Lung (tissue), 12 donors: ENCODE results near the gene SPECC1L. TPM values are rescaled to one million over a fixed set of nuclear protein-coding genes. Genes with fewer than 3 reads are reported as not detected.

Source experiments
- ATAC-seq: fragments of 200-7000 bp; cut with Tn5 transposase; one replicate; pipeline ENCODE4 v1.9.1; 2020; ENCODE audit warnings: moderate number of reproducible peaks; ENCODE audit not compliant: insufficient read depth, low FRiP score
- DNase-seq, 3 donors: peaks; one replicate each; pipeline ENCODE4 v3.0.0-alpha.2; 2013 to 2017
- H3K27ac ChIP-seq, 2 donors: one replicate each; pipeline ENCODE4 v1.5.1; 2013; ENCODE audit warnings: mild to moderate bottlenecking in 2 of 2, moderate library complexity in 2 of 2, control low read depth in 1 of 2, inconsistent platforms in 1 of 2, low read depth in 1 of 2, low read length in 1 of 2
- H3K27me3 ChIP-seq, 3 donors: one replicate each; pipeline ENCODE4 v1.5.1; 2013; ENCODE audit warnings: low read length in 2 of 3; ENCODE audit not compliant: control insufficient read depth in 3 of 3, insufficient read depth in 3 of 3
- H3K36me3 ChIP-seq, 4 donors: one replicate each; pipeline ENCODE4 v1.5.1; 2013; ENCODE audit warnings: low read length in 4 of 4, mild to moderate bottlenecking in 1 of 4, moderate library complexity in 1 of 4; ENCODE audit not compliant: control insufficient read depth in 4 of 4, insufficient read depth in 4 of 4
- H3K4me1 ChIP-seq, 5 donors: one replicate each; pipeline ENCODE4 v1.5.1; 2013; ENCODE audit warnings: low read length in 5 of 5, mild to moderate bottlenecking in 2 of 5, moderate library complexity in 1 of 5; ENCODE audit not compliant: control insufficient read depth in 5 of 5, insufficient read depth in 5 of 5
- H3K4me3 ChIP-seq: one replicate; pipeline ENCODE4 v1.5.1; 2013; ENCODE audit warnings: mild to moderate bottlenecking, control low read depth, moderate library complexity
- H3K9ac ChIP-seq, 2 donors: one replicate each; pipeline ENCODE4 v1.5.1; 2013; ENCODE audit warnings: low read length in 2 of 2, control low read depth in 1 of 2; ENCODE audit not compliant: insufficient read depth in 1 of 2
- H3K9me3 ChIP-seq, 4 donors: one replicate each; pipeline ENCODE4 v1.5.1; 2013; ENCODE audit warnings: low read length in 3 of 4, mild to moderate bottlenecking in 1 of 4, moderate library complexity in 1 of 4; ENCODE audit not compliant: control insufficient read depth in 4 of 4, insufficient read depth in 3 of 4
- CTCF ChIP-seq: IDR thresholded peaks from 2 replicates; pipeline ENCODE4 v1.5.1; 2012; ENCODE audit warnings: mild to moderate bottlenecking; ENCODE audit errors: control extremely low read depth, extremely low read depth
- WGBS, 2 donors: extraction: QIAGEN DNeasy Blood & Tissue Kit; methylation state at CpG; one replicate each; pipeline ENCODE4 v1.1.7; 2013; 5-methylcytosine and 5-hydroxymethylcytosine counted together
- polyA plus RNA-seq, 2 donors: library from polyadenylated mRNA; stranded (reverse); fragments of 200-250 nt; gene quantifications; one replicate each; pipeline ENCODE4 v1.2.1, GENCODE V29; 2013
- total RNA-seq, 2 donors: library from RNA; depleted of rRNA in 1 of 2; stranded (reverse); fragments of >200 nt in 1 of 2; gene quantifications; one replicate each; pipeline ENCODE4 v1.2.1, GENCODE V29; 2014 to 2021
- donor health status: control.
- donor health status: control.
- donor health status: Bipolar disorder and iron deficiency.
- donor health status: healthy.
- donor health status: DM: yes; HTN: yes; CAD: no.

Gene SPECC1L
- total and polyA plus RNA-seq, 4 donors = 10.4 to 83.9 (median 37.8) TPM

DNA sequence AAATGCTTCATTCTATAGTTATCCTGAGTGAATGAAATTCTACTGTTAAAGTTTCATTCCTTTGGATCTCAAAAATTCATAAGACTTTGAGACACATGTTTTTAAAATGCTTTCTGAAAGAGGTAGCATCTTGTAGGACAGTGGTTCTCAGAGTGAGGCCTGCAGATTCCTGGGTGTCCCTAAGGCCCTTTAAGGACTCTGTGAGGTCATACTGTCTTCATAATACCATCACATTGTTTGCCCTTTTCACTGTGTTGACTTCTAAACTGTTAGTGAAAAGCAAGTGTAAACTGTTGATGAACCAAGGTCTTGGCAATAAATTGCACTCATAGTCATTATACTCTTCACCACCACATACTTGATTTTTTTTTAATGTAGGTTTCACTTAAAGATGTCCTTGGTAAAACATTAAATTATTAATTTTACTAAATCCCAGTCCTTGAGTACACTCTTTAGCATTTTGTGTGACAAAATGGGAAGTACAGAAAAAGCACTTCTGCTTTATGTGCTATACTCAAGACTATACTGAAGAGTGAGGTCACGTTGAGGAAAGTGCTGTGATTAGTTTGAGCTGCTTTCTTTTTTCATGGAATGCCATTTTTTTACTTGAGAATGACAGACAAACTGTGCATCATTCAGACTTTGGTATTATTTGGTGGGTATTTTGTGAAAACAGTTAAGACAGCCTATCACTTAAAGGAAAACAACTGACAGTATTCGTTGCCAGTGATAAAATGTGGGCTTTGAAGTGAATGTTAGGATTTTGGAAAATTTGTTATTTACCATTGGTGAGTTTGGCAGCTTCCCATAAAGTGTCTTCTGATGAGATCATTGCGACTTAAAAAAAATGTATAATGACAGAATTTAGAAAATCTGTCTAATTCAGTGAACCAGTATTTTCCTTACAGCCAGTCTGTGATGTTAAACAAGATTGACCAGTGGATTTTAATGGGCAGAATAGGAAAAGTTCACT is 61.1 kb downstream of the SPECC1L start:
- H3K4me3 ChIP-seq = no peak overlapping the region
- 64 to 67% methylated on average over 3 of the region's 3 CpGs for WGBS, 2 donors
- peaks cover 11 to 54% (median 31%) of the 10 kb centered on the region in 4 donors for H3K36me3 ChIP-seq

DNA sequence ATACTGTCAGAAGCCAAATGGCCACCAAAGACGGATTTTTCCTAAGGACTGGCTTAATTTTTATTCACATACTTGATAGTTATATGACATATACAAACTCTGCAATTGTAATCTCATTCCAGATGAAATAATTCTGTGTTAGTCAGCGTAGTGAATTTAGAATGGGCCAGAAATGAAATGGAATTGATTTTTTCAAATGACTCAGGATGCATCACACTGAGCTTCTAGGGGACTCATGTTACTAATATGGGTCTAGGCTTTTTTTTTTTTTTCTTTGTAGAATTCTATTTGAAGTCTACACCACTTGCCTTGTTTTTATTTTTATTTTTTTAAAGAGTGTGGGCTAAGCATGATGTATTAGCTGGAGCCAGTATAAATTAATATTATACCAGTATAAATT is 62.7 kb downstream of the SPECC1L start:
- H3K36me3 ChIP-seq = peaks cover 11 to 59% (median 37%) of the 10 kb centered on the region in 4 donors
- 88 to 100% methylated on average over 2 of the region's 2 CpGs for WGBS, 2 donors
- H3K27ac ChIP-seq = no peak overlapping the region

More for the DNA sequence above, 61.1 kb downstream of the SPECC1L start:
- peak overlapping the region in 1 of 2 donors; percentile 34 for H3K9ac ChIP-seq
- DNase-seq (no peak), ATAC-seq (no peak)
- TF ChIP-seq CTCF = no peak
- no peaks in the 10 kb centered on the region for H3K9me3 ChIP-seq
- no peaks in the 10 kb centered on the region for H3K27me3 ChIP-seq
- H3K4me1 ChIP-seq = peaks cover 0 to 15% (median 0%) of the 10 kb centered on the region in 5 donors
- H3K27ac ChIP-seq = no peak overlapping the region

GRCh38 chr22:24335496-24335895 is 64.9 kb downstream of the SPECC1L start:
- no peak overlapping the region for H3K4me3 ChIP-seq
- H3K9me3 ChIP-seq = peaks cover 0 to 2% (median 0%) of the 10 kb centered on the region in 4 donors
- H3K9ac ChIP-seq = peak overlapping the region in 1 of 2 donors; percentile 13
- H3K27me3 ChIP-seq = no peaks in the 10 kb centered on the region
- 21 to 44% methylated on average over 1 of the region's 1 CpG for WGBS, 2 donors
- peaks cover 0 to 9% (median 0%) of the 10 kb centered on the region in 5 donors for H3K4me1 ChIP-seq
- H3K27ac ChIP-seq = no peak overlapping the region
- ATAC-seq (no peak), DNase-seq (no peak)
- peaks cover 11 to 67% (median 37%) of the 10 kb centered on the region in 4 donors for H3K36me3 ChIP-seq
- no peak for TF ChIP-seq CTCF

More for the DNA sequence above, 62.7 kb downstream of the SPECC1L start:
- H3K9ac ChIP-seq = no peak overlapping the region
- ATAC-seq = no peak
- H3K27me3 ChIP-seq = no peaks in the 10 kb centered on the region
- H3K4me3 ChIP-seq = no peak overlapping the region
- TF ChIP-seq CTCF = no peak
- H3K9me3 ChIP-seq = no peaks in the 10 kb centered on the region
- peaks cover 0 to 15% (median 0%) of the 10 kb centered on the region in 5 donors for H3K4me1 ChIP-seq
- DNase-seq = no peak
